Psoas muscle (tissue), 8 donors: ENCODE measurements around the gene NCBP2L. TPM values are rescaled to one million over a fixed set of nuclear protein-coding genes. Genes with fewer than 3 reads are reported as not detected.

Source experiments
- ATAC-seq, 4 donors: fragments of 200-7000 bp; cut with Tn5 transposase; one replicate each; pipeline ENCODE4 v1.9.1; 2020; ENCODE audit warnings: moderate library complexity in 3 of 4, mild to moderate bottlenecking in 2 of 4
- DNase-seq, 2 donors: peaks; one replicate each; pipeline ENCODE4 v3.0.0-alpha.2; 2020
- H3K27ac ChIP-seq: fragments of 200-600 bp; one replicate; pipeline ENCODE4 v1.8.0; 2022
- H3K27me3 ChIP-seq, 3 donors: fragments of 200-600 bp in 1 of 3; one replicate each; pipeline versions ENCODE4 v1.6.1 to v1.8.0; 2013 to 2022; ENCODE audit warnings: low read length in 2 of 3, mild to moderate bottlenecking in 2 of 3, moderate library complexity in 1 of 3; ENCODE audit not compliant: insufficient read depth in 3 of 3
- H3K36me3 ChIP-seq, 2 donors: fragments of 200-600 bp in 1 of 2; one replicate each; pipeline versions ENCODE4 v1.6.1 to v1.8.0; 2013 to 2022; ENCODE audit warnings: low read depth in 1 of 2, mild to moderate bottlenecking in 1 of 2, moderate library complexity in 1 of 2; ENCODE audit not compliant: insufficient read depth in 1 of 2
- H3K4me1 ChIP-seq: fragments of 200-600 bp; one replicate; pipeline ENCODE4 v1.8.0; 2022
- H3K4me3 ChIP-seq: fragments of 200-600 bp; one replicate; pipeline ENCODE4 v1.8.0; 2022; ENCODE audit warnings: mild to moderate bottlenecking
- H3K9me3 ChIP-seq: fragments of 200-600 bp; one replicate; pipeline ENCODE4 v1.8.0; 2022
- WGBS, 3 donors: extraction: QIAGEN DNeasy Blood & Tissue Kit; methylation state at CpG; one replicate each; pipeline versions ENCODE4 v1.1.6 to v1.1.7; 2013; 5-methylcytosine and 5-hydroxymethylcytosine counted together
- intact Hi-C, 2 donors: fragments of 100-400 bp; cut with DNase I; formaldehyde crosslinking; loops; one replicate each; pipeline versions ENCODE4 v1.11.0 to v1.14.2; 2022
- polyA plus RNA-seq, 3 donors: library from polyadenylated mRNA; stranded (reverse); fragments of 200-250 nt; gene quantifications; one replicate each; pipeline ENCODE4 v1.2.3, GENCODE V29; 2013
- total RNA-seq, 4 donors: library from RNA; stranded (reverse); fragmentation: NEBNext Ultra II Directional in 2 of 4; extraction: Animal tissue kit (Norgen Biotek cat#: 25700) in 2 of 4; gene quantifications; one replicate each; pipeline versions ENCODE4 v1.2.1 to v1.2.4, GENCODE V29; 2021 to 2023
- TF ChIP-seq, protein P1 (sequence below): fragments of 200-600 bp; IDR thresholded peaks from one replicate; pipeline ENCODE4 v1.8.0; 2022; ENCODE audit warnings: antibody characterized with exemption
- donor health status: healthy with polysubstance abuse.
- donor health status: DM: no; HTN: no; CAD: no; lungs with moderate emphysema.
- donor health status: Bipolar disorder and iron deficiency.
- donor health status: healthy.
- donor health status: DM: yes; HTN: yes; CAD: no.
- donor health status: DM: no; HTN: no; CAD: no.
- donor health status: DM: no; HTN: no; CAD: no.
- donor health status: DM: yes; HTN: yes; CAD: no.

NCBP2L gene
- total and polyA plus RNA-seq, 7 donors: 0.03 to 0.40 TPM; not detected in 5

DNA sequence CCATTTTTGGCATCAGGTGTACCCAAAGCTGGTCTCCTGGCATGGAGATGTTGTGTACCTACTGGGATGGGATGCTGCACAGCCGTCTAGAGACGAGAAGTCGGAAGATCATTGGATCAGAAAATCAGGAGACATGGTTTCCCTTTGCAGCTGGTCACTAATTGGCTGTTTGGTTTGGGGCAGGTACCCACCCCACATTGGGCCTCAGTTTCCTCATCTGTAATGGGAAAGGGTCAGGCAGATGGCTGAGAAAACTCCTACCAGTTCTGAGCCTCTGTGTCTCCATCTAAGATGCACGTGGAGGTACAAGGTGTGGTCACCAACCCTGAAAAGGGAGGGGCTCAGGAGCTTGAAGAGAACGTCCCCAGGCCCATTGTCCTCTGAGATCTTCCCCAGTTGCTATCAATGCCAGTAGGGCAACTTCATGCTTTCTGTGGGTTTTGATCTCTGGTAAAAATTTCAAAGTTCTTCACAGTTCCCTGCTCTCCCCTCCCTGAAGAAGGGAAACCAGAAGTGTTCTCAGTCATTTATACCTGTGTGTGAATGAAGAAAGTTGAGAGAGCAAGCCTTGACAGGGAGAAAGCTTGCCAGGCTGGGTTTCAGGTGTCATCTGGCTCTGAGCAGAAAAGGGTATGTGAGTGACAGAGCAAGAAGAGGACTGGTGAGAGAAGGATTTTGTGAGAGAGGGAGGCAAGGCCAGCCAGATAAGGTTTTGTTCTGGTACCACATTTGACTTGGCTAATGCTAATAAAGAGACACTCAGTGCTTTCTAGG, 17.0 kb upstream of the NCBP2L start:
- H3K36me3 ChIP-seq: no peaks in the 10 kb centered on the region
- DNase-seq: no peak
- H3K27ac ChIP-seq: peak overlapping the region; percentile 76
- peak; percentile 55 to 74 (median 64) for ATAC-seq
- intact Hi-C loops: no loop called here
- WGBS, 3 donors: 69 to 88% (median 78%) methylated on average over 5 of the region's 5 CpGs
- H3K27me3 ChIP-seq: peaks cover 0 to 11% (median 0%) of the 10 kb centered on the region in 3 donors
- H3K4me1 ChIP-seq: peaks cover 32% of the 10 kb centered on the region
- no peaks in the 10 kb centered on the region for H3K9me3 ChIP-seq
- TF ChIP-seq, protein P1, sequence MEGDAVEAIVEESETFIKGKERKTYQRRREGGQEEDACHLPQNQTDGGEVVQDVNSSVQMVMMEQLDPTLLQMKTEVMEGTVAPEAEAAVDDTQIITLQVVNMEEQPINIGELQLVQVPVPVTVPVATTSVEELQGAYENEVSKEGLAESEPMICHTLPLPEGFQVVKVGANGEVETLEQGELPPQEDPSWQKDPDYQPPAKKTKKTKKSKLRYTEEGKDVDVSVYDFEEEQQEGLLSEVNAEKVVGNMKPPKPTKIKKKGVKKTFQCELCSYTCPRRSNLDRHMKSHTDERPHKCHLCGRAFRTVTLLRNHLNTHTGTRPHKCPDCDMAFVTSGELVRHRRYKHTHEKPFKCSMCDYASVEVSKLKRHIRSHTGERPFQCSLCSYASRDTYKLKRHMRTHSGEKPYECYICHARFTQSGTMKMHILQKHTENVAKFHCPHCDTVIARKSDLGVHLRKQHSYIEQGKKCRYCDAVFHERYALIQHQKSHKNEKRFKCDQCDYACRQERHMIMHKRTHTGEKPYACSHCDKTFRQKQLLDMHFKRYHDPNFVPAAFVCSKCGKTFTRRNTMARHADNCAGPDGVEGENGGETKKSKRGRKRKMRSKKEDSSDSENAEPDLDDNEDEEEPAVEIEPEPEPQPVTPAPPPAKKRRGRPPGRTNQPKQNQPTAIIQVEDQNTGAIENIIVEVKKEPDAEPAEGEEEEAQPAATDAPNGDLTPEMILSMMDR: no peak
- H3K4me3 ChIP-seq: no peak overlapping the region

GRCh38 chrX:107763647-107764046, 13.9 kb upstream of the NCBP2L start:
- H3K4me3 ChIP-seq: no peak overlapping the region
- H3K27ac ChIP-seq: peak overlapping the region; percentile 56
- TF ChIP-seq, protein P1: no peak
- DNase-seq: no peak
- intact Hi-C loops: no loop called here
- H3K4me1 ChIP-seq: peaks cover 22% of the 10 kb centered on the region
- no peaks in the 10 kb centered on the region for H3K36me3 ChIP-seq
- H3K27me3 ChIP-seq: peaks cover 0 to 13% (median 0%) of the 10 kb centered on the region in 3 donors
- 69 to 100% (median 95%) methylated on average over 1 of the region's 1 CpG for whole genome bisulfite sequencing, 3 donors
- peak; percentile 69 to 79 (median 76) for ATAC-seq
- H3K9me3 ChIP-seq: no peaks in the 10 kb centered on the region

DNA sequence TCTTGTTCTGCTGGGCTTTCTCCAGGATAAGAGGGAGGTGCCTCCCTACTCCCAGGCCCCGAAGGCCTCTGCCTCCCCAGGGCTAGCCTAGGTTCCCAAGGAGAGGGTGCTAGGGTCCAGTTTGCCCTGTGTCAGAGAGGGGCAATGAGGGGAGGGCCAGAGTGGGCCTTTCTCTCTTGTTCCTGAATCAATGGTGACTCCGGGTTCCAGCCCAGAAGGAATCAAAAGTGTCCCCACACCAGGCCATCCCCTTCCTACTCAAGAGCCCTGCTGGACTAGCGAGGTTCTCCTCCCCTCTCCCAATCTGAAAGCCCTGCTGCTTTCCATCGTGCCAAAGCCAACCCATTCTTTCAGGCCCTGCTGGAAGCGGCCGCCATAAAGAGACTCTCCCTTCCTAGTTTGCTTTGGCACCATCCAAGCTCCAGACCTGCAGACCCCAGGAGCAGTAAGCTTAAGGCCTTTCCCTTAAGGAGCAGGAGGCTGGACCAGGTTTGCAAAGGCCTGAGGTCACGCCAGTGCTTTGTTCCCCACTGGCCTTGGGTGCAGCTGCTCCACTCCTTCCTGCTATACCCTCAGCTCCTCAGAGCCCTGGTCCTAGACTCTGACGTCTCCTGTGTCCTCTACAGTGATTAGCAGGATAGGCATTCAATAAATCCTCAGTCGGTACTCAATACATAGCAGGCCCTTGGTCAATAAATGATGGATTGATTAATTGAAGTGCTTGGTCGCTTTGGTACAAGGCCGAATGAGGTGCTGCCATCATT, 12.5 kb upstream of the NCBP2L start:
- Histone ChIP-seq H3K27me3 (peaks cover 0 to 10% (median 0%) of the 10 kb centered on the region in 3 donors), H3K9me3 (no peaks in the 10 kb centered on the region), H3K4me3 (no peak overlapping the region), H3K4me1 (peaks cover 22% of the 10 kb centered on the region), H3K36me3 (no peaks in the 10 kb centered on the region), H3K27ac (peak overlapping the region; percentile 56)
- no peak for DNase-seq
- 74 to 96% (median 90%) methylated on average over 10 to 11 of the region's 11 CpGs for WGBS, 3 donors
- TF ChIP-seq, protein P1: no peak
- ATAC-seq: no peak
- intact Hi-C loops: loop anchor here in 1 of 2 donors (5.0 kb wide), 1 partner anchor 33 kb away; no protein-coding TSS in a partner anchor

DNA sequence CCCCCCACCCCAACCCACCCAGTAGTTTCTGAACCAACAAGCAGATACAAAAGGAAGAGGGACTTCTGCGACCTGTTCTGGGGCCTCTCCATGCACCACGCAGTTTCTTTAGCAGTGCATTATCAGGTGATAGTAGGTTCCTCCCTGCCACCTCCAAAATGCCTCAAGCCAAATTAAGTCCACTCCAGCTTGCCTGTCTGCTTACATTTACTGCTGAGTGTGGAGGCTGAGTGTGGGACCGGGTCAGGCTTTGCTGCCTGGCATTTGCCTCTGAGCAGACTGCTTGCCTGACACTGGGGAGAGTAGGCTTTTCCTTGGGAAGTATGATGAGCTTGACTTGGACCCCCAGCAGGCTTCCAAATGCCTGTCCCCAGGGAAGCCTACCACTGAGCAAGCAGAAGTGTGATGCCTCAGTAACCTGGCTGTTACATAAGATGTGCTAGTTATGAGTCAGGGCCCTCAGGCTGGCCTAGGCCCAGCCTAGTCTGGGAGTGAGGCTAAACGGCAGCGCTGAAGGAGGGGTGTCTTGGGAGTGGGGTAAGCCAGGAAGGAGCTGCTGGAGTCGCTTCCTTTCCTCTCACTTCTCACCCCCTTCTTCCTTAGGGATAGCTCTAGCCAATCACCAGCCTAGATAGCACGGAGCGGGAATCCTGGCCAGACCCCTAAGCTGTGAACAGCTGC, 10.9 kb upstream of the NCBP2L start:
- DNase-seq (peak; percentile 64 to 82), ATAC-seq (peak; percentile 79 to 92 (median 91))
- intact Hi-C loops: loop anchor here in 1 of 2 donors (5.0 kb wide), 1 partner anchor 34 kb away; no protein-coding TSS in a partner anchor
- no peaks in the 10 kb centered on the region for H3K9me3 ChIP-seq
- H3K27ac ChIP-seq: peak overlapping the region; percentile 42
- 49 to 57% (median 50%) methylated on average over 5 to 8 of the region's 8 CpGs for WGBS, 3 donors
- H3K4me1 ChIP-seq: peaks cover 12% of the 10 kb centered on the region
- TF ChIP-seq, protein P1: no peak
- H3K36me3 ChIP-seq: no peaks in the 10 kb centered on the region
- peaks cover 0 to 6% (median 0%) of the 10 kb centered on the region in 3 donors for H3K27me3 ChIP-seq
- no peak overlapping the region for H3K4me3 ChIP-seq
